ENCODE results near the gene C1QTNF12.

C1QTNF12 gene

GRCh38 chr1:1275836-1276235, 29.3 kb upstream of the C1QTNF12 start:
- Histone ChIP-seq H3K9me3 (no peaks in the 10 kb centered on the region), H3K27me3 (no peaks in the 10 kb centered on the region), H3K36me3 (peaks cover 7% of the 10 kb centered on the region), H3K4me3 (ENCODE audit: low read depth in 1 of 2, low read length in 1 of 2) (no peak overlapping the region), H3K4me1 (ENCODE audit: control insufficient read depth in 1 of 2, insufficient read depth in 1 of 2, low read depth in 1 of 2, low read length in 1 of 2) (peaks cover 25 to 28% of the 10 kb centered on the region in 2 experiments), H3K27ac (no peak overlapping the region)
- TF ChIP-seq, protein P1, sequence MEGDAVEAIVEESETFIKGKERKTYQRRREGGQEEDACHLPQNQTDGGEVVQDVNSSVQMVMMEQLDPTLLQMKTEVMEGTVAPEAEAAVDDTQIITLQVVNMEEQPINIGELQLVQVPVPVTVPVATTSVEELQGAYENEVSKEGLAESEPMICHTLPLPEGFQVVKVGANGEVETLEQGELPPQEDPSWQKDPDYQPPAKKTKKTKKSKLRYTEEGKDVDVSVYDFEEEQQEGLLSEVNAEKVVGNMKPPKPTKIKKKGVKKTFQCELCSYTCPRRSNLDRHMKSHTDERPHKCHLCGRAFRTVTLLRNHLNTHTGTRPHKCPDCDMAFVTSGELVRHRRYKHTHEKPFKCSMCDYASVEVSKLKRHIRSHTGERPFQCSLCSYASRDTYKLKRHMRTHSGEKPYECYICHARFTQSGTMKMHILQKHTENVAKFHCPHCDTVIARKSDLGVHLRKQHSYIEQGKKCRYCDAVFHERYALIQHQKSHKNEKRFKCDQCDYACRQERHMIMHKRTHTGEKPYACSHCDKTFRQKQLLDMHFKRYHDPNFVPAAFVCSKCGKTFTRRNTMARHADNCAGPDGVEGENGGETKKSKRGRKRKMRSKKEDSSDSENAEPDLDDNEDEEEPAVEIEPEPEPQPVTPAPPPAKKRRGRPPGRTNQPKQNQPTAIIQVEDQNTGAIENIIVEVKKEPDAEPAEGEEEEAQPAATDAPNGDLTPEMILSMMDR (IDR thresholded peaks at IDR 0.05): no peak

GRCh38 chr1:1274931-1275431, 28.5 kb upstream of the C1QTNF12 start:
- Histone ChIP-seq H3K4me3 (ENCODE audit: low read depth in 1 of 2, low read length in 1 of 2) (peak overlapping the region in 1 of 2 experiments; percentile 94), H3K36me3 (peaks cover 11% of the 10 kb centered on the region), H3K4me1 (ENCODE audit: control insufficient read depth in 1 of 2, insufficient read depth in 1 of 2, low read depth in 1 of 2, low read length in 1 of 2) (peaks cover 29% of the 10 kb centered on the region in 2 experiments), H3K27ac (no peak overlapping the region), H3K27me3 (no peaks in the 10 kb centered on the region), H3K9me3 (no peaks in the 10 kb centered on the region)
- TF ChIP-seq, protein P1 (IDR thresholded peaks at IDR 0.05): no peak

- Histone ChIP-seq H3K4me3 (ENCODE audit: low read depth in 1 of 2, low read length in 1 of 2) (peak overlapping the region; percentile 86 to 94), H3K36me3 (peaks cover 17% of the 10 kb centered on the region), H3K27me3 (no peaks in the 10 kb centered on the region), H3K9me3 (no peaks in the 10 kb centered on the region), H3K4me1 (ENCODE audit: control insufficient read depth in 1 of 2, insufficient read depth in 1 of 2, low read depth in 1 of 2, low read length in 1 of 2) (peaks cover 29% of the 10 kb centered on the region in 2 experiments), H3K27ac (peak overlapping the region; percentile 84)
- TF ChIP-seq, protein P1 (IDR thresholded peaks at IDR 0.05): no peak
Observed at GRCh38 chr1:1274299-1274930, 27.9 kb upstream of the C1QTNF12 start.

DNA sequence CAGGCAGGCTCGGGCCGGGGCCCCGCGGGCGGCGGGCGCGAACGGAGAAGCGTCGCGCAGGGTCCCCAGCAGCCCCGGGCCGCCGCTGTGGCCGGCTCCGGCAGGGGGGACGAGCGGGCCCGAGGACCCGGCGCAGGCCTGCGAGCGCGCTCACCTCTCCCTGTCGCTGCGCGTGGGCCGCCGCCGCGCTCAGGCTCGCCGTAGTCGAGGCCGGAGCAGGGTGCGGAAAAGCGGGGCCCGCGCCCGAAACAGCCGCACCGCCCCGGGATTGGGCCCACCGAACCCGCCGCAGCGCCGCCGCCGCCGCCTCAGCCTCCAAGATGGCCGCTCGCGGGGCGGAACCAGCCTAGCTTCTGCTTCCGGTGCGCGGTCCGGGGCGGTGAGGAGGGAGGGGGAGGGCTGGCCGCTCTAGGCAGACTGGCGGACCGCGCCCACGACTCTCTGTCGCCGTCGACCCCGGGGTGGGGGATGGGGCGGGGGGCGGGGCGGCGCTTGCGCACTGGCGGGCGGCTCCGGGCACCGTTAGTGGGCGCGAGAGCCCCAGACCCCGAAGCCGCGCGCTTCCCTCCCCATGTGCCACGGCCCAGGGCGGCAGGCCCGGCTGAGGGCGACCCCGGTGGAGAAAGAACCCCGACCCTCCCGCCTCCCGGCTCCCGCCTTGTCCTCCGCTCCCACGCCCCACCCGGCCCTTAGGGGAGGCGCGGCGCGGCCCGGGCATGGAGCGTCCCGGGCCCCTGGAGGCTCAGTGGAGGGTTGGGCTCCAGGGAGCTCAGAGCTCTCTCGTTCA, 27.2 kb upstream of the C1QTNF12 start, which contains the start of gene UBE2J2:
Gene UBE2J2, minus strand, starts transcription at position 343 of the 787 bp plus-strand sequence. CDS start 5,862 bp downstream, outside the sequence.
- TF ChIP-seq, protein P1 (IDR thresholded peaks at IDR 0.05): peak; percentile 37
- peak within 1 kb of the TSS; percentile 84 for H3K27ac ChIP-seq
- H3K9me3 ChIP-seq: no peaks in the 10 kb centered on the region
- no peaks in the 10 kb centered on the region for H3K27me3 ChIP-seq
- peaks cover 18% of the 10 kb centered on the region for H3K36me3 ChIP-seq
- H3K4me1 ChIP-seq (ENCODE audit: control insufficient read depth in 1 of 2, insufficient read depth in 1 of 2, low read depth in 1 of 2, low read length in 1 of 2): peaks cover 29% of the 10 kb centered on the region in 2 experiments
- peak within 1 kb of the TSS; percentile 86 to 94 for H3K4me3 ChIP-seq (ENCODE audit: low read depth in 1 of 2, low read length in 1 of 2)

- TF ChIP-seq, protein P1 (IDR thresholded peaks at IDR 0.05): no peak
- Histone ChIP-seq H3K36me3 (peaks cover 22% of the 10 kb centered on the region), H3K27ac (peak overlapping the region; percentile 84), H3K4me3 (ENCODE audit: low read depth in 1 of 2, low read length in 1 of 2) (peak overlapping the region; percentile 86 to 94), H3K4me1 (ENCODE audit: control insufficient read depth in 1 of 2, insufficient read depth in 1 of 2, low read depth in 1 of 2, low read length in 1 of 2) (peaks cover 29% of the 10 kb centered on the region in 2 experiments), H3K27me3 (no peaks in the 10 kb centered on the region), H3K9me3 (no peaks in the 10 kb centered on the region)
Observed at GRCh38 chr1:1273209-1273511, 26.6 kb upstream of the C1QTNF12 start.
